HepG2 (cell line): ENCODE data around the gene LRTM2.

Experiments
- CTCF ChIP-seq: sonication (generic); formaldehyde crosslinking; IDR thresholded peaks from 2 replicates; pipeline ENCODE4 v1.5.0; 2020; ENCODE audit warnings: mild to moderate bottlenecking, missing genetic modification reagents, moderate library complexity
- DBP ChIP-seq: sonication (generic); formaldehyde crosslinking; IDR thresholded peaks from 2 replicates; pipeline ENCODE4 v1.4.0; 2020; ENCODE audit warnings: missing genetic modification reagents; ENCODE audit errors: not compliant biosample characterization
- GABPB1 ChIP-seq: IDR thresholded peaks from 2 replicates; pipeline ENCODE4 v1.6.1; 2016; ENCODE audit warnings: mild to moderate bottlenecking, missing genetic modification reagents, moderate library complexity, missing compliant biosample characterization
- GTF2F1 ChIP-seq: fragments of 150-350 bp; IDR thresholded peaks from 2 replicates; pipeline ENCODE4 v1.6.1; 2014; ENCODE audit warnings: low read length
- SUZ12 ChIP-seq: fragments of 150-350 bp; IDR thresholded peaks from 2 replicates; pipeline ENCODE4 v1.6.1; 2014; ENCODE audit warnings: low read depth, low read length
- ZNF768 ChIP-seq: sonication (generic); formaldehyde crosslinking; IDR thresholded peaks from 2 replicates; pipeline ENCODE4 v1.4.0; 2020; ENCODE audit warnings: missing genetic modification reagents

GRCh38 chr12:1795785-1796514 is 24.4 kb upstream of the LRTM2 start:
- TF ChIP-seq SUZ12 (peak; percentile 8; the same call in 1 of the 2 replicates), GTF2F1 (no peak), CTCF (CRISPR knock-in tag) (peak; percentile 91), GABPB1 (peak; percentile 59; the same call in 1 of the 2 replicates), DBP (CRISPR knock-in tag) (no peak), ZNF768 (CRISPR knock-in tag) (no peak)
